ENCODE results near the gene ENDOU.

DNA sequence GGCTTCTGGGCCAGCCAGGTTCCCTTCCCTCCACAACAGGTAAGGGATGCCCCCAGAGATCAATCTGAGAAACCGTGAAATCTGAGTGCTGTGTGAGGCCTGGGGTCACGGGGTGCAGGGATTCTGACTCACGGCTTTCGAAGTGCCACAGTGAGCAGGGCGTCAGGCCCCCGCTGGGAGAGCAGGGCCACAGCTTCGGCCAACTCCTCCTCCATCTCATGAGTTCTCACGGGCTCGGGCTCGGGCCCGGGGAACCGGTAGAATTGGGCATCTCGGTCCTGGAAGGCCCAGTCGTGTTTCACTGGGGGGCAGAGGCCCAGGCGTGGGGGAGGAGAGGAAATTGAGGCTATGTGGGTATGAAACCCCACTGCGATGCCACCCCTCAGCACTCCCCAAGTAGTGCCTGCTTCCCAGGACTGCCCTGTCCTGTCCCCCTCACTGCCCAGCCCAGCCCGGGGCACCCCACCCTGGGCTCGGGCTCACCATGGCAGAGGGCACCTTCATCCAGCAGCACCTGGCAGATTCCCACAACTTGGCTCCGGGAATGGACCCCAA, 25.7 kb upstream of the ENDOU start:
- TF ChIP-seq, protein P1, sequence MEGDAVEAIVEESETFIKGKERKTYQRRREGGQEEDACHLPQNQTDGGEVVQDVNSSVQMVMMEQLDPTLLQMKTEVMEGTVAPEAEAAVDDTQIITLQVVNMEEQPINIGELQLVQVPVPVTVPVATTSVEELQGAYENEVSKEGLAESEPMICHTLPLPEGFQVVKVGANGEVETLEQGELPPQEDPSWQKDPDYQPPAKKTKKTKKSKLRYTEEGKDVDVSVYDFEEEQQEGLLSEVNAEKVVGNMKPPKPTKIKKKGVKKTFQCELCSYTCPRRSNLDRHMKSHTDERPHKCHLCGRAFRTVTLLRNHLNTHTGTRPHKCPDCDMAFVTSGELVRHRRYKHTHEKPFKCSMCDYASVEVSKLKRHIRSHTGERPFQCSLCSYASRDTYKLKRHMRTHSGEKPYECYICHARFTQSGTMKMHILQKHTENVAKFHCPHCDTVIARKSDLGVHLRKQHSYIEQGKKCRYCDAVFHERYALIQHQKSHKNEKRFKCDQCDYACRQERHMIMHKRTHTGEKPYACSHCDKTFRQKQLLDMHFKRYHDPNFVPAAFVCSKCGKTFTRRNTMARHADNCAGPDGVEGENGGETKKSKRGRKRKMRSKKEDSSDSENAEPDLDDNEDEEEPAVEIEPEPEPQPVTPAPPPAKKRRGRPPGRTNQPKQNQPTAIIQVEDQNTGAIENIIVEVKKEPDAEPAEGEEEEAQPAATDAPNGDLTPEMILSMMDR (conservative IDR thresholded peaks at IDR 0.05; ENCODE audit: low read length) = no peak
- no peak for TF ChIP-seq EZH2phosphoT487 (IDR thresholded peaks at IDR 0.05; ENCODE audit: borderline replicate concordance, low read depth, low read length)
